GM19455 (cell line): ENCODE data around the gene SEPTIN10.
A peak's percentile ranks its signal among the peaks of the same experiment; 100 is the strongest.
"Not testable (repeated sequence)": the region's sequence is repeated elsewhere in the genome, so short reads cannot be mapped to it uniquely, and the experiment has no call there.

Source experiments
- ATAC-seq: cut with Tn5 transposase; IDR thresholded peaks from one replicate; pipeline ENCODE4 v1.9.1; 2021; ENCODE audit not compliant: unreplicated experiment

Gene SEPTIN10

DNA sequence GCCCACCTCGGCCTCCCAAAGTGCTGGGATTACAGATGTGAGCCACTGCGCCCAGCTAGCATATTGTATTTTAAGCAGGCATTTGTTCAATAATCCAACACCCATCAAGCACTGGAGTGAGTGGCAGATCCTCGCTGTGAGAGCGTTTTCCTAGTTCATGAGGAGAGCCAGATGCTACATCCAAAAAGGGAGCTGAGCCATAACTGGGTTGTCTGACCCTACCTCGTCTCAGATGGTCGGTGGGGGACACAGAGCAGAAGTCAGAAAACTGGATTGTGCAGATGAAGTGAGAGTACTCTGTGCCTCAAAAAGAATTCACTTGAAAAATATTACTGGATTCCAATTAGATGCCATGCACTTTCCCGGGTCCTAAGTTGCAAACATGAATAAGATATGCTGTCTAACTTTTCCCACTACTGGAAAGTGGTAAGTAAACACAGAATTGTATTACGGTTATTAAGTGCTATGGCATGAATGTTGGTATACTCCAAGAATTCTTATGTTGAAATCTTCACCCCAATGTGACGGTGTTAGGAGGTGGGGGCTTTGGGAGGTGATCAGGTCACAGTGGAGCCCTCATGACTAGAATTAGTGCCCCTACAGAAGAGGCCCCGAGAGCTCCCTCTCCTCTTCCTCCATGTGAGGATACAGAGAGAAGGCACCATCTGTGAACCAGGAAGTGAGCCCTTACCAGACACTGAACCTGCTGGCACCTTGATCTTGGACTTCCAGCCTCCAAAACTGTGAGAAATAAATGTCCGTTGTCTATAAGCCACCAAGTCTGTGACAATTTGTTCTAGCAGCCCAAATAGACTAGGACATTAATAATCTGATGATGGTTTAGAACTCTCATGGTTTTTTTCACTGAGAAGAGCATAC, 21.9 kb upstream of the SEPTIN10 start:
- ATAC-seq, result no peak

DNA sequence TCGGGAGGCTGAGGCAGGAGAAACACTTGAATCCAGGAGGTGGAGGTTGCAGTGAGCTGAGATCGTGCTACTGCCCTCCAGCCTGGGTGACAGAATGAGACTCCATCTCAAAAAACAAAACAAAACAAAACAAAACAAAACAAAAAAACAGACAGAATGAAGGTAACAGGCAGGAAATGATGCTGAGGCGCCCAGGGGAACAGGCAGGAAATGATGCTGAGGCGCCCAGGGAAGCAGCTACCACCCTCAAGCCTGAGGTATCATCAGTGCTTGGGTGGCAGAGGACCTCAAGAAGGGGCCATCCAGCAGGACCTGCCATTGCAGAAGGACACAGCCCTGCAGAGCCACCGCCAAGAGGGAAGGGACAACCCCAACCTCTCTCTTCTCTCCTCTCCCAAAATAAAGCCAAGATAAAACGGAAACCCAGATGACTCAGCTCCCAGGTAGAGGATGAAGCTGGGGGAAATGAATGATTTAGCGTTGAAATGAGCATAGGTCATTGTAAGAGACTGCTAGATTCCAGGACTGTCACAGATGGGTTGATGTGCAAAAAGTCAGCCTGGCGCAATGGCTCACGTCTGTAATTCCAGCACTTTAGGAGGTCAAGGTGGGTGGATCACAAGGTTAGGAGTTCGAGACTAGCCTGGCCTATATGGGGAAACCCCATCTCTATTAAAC, 19.7 kb upstream of the SEPTIN10 start:
- no peak for ATAC-seq

DNA sequence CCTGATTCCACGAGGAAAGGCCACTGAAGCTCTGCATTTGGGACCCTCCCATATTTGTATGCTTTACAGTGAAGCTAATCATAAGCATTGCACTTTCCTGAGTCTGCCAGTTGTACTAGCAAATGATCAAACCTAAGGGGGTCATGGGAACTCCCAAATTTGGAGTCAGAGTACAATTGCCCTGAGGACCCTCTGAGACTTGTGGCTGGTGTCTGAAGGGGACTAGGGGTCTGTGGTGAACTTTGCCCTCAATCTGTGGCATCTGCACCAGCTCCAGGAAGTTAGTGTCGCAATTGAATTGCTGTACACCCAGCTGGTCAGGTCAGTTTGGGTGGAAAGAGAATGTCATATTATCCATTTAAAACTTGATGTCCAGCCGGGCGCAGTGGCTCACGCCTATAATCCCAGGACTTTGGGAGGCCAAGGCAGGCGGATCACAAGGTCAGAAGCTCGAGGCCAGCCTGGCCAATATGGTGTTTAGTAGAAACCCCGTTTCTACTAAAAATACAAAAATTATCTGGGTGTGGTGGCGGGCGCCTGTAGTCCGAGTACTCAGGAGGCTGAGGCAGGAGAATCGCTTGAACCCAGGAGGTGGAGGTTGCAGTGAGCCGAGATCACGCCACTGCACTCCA, 18.5 kb upstream of the SEPTIN10 start:
- no peak for ATAC-seq

DNA sequence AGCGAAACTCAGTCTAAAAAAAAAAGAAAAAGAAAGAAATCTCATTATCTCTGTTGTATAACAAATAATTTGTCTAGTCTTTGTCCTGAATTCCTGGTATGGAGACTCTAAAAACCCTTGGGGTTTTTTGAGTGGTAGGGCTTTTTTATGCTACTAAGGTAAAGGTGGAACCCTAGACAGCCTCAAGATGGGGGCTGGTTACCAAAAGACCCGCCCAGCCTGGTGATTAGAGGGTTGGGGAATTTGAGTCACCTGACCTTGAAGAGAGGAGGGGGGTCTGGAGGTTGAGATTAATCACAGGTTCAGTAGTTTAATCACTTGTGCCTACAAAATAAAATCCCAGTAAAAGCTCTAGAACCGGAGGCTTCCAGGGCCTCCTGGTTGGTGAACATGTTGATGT, 18.0 kb upstream of the SEPTIN10 start:
- no peak for ATAC-seq

DNA sequence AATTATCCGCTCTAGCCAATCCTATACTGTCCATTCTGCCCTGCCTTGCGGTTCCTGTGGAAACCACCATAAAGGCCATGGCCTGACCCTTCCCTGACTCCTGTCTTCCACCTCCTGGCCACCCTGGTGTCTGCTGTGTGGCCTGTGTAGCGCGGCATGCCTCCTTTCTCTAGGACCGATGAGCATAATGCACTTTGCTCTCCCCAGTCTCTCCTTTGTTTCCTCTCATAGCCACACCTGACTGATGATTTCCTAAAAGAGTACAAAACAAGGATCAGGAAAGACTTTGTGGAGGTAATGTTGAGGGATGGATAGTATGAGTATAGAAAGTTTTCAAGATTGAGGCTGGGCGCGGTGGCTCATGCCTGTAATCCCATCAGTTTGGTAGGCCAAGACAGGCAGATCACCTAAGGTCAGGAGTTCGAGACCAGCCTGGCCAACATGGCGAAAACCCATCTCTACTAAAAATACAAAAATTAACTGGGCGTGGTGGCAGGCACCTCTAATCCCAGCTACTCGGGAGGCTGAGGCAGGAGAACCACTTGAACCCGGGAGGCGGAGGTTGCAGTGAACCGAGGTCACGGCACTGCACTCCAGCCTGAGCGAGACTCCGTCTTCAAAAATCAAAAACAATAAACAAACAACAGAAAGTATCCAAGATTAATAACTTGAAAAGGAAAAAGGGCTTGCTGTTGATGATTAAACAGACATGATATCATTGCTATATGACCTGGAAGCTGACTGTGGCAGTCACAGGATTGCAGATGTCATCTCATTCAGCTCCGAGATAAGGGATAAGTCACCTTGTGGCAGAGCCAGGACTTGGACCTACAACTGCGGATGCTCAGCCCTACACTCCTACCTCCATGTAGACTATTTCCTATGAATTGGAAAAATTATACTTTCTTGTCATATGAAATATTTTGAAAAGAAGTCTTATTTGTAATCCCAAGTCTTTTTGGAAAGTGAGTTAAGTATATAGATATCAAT, 17.0 kb upstream of the SEPTIN10 start:
- no peak for ATAC-seq

DNA sequence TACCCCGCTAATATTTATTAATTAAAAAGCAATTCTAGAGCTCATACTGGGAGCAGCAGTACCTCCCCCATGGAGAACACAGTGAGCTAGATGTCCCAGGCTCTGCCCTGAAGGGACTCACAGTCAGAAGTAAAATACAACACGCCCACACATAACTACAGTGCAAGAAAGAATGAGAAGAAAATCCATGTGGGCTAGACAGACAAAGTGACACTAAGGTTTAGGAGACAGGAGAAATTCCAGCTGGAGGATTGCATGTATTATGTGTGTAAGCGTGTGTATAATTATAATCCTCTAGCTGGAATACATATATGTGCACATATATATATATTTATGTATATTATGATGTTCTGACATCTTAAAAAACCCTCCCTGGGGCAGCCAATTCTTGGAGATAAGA, 16.1 kb upstream of the SEPTIN10 start:
- no peak for ATAC-seq

DNA sequence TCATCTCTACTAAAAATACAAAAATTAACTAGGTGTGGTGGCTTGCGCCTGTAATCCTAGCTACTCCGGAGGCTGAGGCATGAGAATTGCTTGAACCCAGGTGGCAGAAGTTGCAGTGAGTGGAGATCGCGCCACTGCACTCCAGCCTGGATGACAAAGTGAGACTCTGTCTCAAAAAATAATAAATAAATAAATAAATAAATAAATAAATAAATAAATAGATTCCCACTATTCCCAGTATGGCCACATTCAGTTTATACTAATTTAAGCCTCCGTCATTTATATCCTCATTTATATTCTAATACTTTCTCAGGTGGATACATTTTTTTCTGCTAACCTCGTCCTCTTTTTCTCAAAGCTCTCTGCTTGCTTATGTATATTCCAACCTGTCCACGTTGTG, 14.6 kb upstream of the SEPTIN10 start:
- ATAC-seq, result not testable (repeated sequence)

DNA sequence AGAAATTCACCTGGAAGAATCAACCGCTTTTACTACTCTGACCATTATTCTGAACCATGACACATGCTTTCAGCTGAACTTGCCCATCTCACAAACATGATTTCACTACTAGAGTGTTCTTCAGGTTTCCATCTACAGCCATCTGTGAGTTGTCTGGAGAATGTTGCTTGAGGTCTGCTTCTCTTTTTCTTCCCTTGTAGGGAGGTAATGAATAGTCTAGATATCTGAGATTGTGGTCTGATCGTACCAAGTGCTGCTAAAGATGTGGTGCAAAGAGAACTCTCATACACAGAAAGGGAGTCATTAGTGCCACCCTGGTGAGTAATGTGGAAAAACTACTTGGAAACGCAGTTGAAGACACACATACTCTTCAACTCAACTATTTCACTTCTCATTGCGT, 10.6 kb upstream of the SEPTIN10 start:
- ATAC-seq, result no peak

DNA sequence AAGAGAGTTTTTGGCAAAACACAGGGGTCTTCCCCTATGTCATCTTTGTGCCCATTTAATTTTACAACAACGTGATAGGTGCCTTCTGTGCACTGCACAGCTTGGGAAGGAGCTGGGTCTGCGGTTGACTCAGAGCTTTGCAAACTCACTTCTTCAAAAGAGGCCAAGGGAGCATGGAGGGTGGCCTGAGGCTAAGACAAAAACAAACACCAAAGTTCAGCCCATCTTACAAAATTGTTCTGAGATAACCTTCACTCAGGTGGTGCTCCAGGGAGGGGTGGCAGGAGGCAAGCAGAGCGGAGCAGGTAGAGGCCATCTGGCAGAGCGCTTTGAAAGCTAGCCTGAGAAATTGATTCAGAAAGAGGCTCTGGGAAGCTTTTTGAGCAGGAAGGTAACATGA, 10.2 kb upstream of the SEPTIN10 start:
- ATAC-seq, result no peak

DNA sequence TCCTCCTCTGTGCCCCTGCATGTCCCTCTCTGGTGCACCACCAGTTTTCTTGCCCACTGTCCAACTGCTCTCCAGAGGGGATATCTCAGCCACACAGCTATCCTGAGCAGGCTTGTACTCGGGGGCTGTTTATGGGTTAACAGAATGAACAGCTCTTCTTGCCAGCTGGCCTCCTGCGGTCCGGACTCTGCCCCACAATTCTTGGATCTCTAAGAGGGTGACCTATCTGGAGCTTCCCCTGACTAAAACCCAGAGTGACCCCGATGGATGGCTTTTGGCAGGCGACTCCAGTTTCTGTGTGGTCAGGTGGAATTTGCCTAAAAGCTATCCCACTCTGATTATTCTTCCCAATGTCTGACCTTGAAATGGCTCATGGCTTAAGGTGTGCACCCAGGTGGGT, 9.5 kb upstream of the SEPTIN10 start:
- ATAC-seq, result no peak

DNA sequence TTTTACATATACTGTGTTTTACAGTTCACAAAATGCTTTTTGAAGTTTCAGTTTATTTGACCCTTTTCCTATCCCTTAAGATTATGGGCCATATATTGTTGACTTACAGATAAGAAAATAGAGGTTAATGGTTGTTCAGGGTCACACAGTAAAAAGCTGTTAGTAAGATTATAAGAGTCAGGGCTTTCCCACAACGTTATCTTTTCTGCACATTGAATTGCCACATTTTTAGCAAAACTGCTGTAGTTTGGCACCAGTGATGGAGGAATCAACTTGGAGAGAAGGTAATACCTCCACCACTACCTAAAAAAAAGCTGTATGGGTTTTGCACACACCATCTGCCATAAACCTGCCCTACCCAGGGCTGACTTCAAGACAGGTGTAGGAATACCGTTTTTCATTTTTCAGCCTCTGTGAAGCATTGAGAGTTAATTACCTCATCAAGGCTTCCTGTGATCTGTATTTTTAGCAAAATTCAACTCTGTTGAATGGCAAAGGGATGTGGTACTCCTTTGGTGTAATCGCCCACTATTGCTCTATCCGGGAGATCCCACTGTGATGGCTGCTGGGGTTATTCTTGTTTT, 5.4 kb upstream of the SEPTIN10 start:
- no peak for ATAC-seq

DNA sequence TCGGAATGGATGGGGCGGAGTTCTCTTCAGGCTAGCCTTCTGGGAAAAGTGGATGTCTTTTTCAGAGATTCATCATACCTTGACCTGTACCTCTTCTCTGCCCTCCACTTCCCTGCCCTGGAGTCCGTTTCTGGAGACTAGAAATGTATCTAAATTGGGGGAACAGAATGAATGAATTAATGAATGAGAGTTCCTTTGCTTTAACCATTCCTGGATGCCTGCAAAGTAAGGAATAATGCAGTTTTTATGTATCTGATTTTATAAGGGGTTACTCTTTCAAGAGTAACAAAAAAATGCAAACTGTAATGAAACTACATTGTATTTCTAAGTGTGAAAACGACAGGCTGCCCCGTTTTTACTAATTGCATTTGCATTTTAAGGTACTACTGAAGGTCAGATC, 2.4 kb upstream of the SEPTIN10 start:
- no peak for ATAC-seq

DNA sequence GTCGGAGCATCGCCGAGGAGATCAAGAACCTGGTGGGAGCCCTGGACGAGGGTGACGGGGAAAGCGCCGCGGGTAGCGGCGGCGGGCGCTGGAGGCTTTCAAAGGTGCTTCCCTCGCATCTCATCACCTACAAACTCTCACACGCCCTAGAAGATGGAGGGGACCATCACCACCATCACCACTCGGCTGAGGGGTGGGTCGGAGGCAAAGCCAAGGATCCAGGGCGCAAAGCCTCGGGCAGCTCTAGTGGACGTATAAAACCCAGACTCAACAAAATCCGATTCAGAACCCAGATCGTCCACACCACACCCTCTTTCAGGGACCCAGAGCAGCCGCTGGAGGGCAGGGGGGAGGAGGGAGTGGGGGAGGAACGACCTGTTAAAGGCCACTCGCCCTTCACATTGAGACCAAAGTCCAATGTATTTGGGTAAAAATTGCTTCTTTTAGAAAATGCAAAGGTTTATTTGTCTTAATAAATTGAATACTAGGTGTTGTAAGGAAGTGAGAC, 1.9 kb upstream of the SEPTIN10 start:
- ATAC-seq, result no peak

DNA sequence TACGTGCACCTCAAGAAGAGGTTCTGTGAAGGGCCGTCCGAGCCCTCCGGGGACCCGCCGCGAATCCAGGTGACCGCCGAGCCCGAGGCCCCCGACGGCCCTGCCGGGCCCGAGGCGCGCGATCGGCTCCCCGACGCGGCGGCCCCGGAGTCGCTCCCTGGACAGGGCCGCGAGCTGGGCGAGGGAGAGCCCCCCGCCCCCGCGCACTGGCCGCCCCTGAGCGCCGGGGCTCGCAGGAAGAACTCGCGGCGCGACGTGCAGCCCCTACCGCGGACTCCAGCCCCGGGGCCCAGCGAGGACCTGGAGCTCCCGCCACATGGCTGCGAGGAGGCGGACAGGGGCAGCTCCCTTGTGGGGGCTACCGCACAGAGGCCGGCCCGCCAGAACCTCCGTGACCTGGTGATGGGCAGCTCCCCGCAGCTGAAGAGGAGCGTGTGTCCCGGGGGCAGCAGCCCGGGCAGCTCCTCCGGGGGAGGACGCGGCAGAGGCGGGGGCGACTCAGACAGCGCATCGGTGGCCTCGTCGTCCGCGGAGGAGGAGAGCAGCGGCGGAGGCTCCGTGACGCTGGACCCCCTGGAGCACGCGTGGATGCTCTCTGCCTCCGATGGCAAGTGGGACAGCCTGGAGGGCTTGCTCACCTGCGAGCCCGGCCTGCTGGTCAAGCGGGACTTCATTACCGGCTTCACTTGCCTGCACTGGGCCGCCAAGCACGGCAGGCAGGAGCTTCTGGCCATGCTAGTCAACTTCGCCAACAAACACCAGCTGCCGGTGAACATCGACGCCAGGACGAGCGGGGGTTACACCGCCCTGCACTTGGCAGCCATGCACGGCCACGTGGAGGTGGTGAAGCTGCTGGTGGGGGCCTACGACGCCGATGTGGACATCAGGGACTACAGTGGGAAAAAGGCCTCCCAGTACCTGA, 1.2 kb upstream of the SEPTIN10 start:
- no peak for ATAC-seq

DNA sequence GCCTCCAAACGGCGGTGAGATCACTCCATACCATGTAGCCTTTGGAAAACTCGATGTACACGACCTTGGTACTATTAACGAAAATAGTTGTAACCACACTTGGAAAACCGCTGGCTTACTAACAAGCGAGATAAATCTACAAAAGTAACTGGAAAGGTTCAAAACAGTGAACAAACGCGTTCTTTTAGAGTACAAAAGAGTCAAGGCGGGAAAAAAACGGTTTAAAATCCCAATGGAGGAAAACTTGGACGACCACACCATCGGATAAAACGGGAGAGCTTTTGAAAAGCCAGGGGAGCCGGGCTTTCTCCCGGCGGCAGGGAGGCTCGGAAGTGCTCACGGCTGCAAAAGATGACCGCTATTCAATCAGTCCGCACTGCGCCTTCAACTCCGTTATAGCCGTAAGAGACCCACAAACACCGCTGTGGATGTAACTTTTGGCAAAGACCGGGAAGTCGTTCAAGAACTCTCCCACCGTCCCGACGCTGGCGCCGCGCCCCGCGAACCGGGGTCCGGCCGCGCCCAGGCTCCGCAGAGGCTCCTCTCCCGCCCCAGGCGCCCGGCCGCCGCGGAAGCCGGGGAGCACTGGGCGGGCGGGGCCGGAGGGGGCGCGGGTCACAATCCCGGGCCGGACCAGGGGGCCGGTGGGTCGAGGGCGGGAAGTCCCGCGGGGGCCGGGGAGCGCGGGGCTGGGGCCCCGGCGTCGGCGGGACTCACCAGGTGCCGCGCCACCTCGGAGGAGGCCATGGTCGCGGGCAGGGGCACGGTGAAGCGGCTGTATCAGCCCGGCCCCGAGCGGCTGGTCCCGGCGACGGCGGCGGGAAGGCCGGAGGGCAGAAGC, 465 bp downstream of the SEPTIN10 start:
- peak; percentile 45 for ATAC-seq

DNA sequence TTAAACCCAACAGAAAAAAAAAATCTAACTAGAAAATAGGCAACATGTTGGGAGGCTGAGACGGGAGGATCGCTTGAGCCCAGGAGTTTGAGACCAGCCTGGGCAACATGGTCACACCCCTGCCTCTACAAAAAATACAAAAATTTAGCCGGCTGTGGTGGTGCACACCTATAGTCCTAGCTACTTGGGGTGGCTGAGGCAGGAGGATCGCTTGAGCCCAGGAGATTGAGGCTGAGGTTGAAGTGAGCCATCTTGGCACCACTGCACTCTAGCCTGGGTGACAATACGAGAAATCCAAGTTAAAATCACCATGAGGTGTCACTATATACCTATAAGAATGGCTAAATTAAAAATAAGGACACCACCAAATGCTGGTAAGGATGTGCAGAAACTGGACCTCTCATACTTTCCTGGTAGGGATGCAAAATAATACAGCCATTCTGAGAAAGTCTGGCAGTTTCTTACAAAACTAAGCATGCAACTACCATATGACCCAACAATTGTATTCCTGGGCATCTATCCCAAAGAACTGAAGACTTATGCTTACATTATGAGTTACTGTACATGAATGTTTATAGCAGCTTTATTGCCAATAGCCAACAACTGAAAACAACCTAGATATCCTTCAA, 2.2 kb downstream of the SEPTIN10 start:
- ATAC-seq, result no peak

DNA sequence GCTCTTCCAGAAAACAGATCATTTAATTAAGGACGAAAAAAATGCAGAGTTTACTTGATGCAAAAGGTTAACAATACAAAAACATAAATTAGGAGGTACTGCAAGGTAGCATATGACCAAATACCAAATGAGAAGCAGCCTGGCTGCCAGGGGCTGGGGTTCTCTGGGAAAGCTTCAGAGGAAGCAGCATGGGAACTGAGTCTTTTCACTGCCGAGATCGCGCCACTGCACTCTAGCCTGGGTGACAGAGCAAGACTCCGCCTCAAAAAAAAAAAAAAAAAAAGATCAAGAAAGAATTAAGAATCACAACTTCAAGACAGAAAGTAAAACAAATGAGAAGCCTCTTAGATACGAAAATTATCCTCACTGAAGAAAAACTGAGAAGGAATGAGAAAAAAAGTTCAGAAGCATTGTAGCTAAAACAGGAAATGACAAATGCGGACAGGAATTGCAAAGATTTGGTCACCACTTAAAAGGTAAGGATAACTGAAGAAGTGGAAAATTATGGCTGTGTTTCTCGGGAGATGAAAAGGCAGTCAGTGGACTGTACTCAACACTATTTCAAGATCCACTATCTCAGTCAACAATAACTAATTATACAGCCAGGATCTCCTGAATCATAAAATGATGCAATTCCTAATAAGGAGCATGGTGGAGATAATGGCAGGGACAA, 4.3 kb downstream of the SEPTIN10 start:
- no peak for ATAC-seq
